Activated CD8-positive, alpha-beta memory T cell treated with anti-CD3 and anti-CD28 coated beads for 48 hours (primary cell): Measurements from ENCODE around the gene TMEM150B.

ENCODE experiments used
- DNase-seq, 3 experiments: peaks; one replicate each; pipeline ENCODE4 v3.0.0-alpha.2; 2020; ENCODE audit warnings: low read depth in 2 of 3, low spot score in 2 of 3

TMEM150B gene

DNA sequence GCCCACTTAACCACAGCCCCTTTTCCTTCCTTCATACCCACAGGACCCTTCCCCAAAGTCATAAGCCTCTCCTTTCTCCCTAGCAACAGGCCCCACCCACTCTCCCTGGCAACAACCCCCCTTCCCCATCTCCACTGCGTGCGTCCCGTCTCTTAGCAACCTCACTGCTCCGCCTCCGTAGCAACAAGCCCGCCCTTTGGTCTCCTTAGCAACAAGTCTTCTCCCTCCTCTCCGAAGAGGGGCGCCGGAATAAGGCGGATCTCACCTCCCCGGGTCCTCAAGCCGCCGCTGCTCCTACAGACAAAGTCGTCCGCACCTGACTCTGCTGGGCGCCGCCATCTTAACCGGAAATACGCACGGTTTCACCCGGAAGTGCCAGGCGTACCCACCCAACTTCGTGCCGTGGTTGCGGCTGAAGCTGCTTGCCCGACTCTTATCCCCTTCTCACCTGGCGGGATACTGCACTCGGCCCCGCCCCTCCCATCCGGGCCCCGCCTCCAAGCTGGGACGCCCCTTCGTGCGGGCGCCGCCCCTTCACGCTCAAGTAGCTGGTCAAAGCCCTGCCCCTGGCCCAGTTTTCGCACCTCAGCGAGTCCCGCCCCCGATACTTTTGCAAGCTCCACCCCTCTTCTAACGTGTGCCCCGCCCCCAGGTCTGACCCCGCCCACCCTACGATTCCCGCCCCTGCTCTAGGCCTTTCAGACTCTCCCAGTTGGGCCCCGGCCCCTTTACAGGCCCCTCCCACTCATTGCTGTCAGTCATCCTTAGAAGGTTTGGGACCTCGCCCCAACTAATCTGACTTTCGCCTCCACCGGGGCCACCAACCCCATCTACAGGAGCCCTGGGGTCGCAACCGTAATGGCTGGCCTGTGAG lies 45.1 kb downstream of the TMEM150B start, which contains the start of gene HSPBP1:
HSPBP1 (minus strand) TSS at position 341 of the 874 bp plus-strand sequence. CDS start 502 bp downstream, outside the sequence.
- DNase-seq: peak; percentile 93 to 95 (median 95)

DNA sequence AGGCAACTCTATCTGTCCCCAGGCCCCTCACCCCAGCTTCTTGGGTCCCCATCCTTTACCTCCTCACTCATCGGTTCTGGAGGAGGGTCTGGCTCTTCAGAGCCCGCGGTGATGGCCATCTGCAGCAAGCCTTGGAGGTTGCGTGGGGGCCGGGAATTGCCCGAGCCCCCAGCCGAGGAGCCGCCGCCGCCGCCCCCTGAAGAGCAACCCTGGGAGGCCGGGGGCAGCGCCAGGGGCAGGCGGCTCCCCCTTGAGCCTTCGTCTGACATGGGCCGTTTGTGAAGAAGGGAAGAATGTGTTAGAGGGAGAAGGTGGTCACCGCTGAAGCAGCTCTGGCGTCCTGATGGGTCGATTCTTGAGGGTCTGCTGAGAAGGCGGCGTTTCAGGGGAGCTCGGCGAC lies 45.8 kb downstream of the TMEM150B start:
- DNase-seq: no peak

DNA sequence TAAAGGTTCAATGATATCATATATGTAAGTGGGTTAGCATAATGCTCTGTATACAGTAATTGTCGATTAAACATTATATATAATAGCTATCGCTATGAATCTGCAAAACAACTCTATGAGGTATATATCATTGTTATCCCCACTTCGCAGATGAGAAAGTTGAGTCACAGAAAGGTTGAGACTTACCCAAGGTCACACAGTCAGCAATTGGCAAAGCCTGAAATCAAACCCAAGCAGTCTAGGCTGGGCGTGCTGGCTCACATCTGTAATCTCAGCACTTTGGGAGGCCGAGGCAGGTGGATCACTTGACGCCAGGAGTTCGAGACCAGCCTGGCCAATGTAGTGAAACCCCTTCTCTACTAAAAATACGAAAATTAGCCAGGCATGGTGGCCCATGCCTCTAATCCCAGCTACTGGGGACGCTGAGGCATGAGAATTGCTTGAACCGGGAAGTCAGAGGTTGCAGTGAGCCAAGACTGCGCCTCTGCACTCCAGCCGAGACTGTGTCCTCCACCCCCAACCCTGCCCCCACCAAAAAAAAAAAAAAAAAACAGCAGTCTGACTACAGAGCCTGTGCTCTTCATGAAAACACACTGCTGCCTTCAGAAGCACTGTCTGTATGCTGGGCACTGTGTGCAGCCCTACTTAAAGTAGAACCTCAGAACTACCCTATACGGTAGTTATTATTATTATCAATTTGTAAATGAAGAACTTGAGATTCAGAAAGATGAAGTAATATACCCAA lies 46.6 kb downstream of the TMEM150B start:
- DNase-seq: no peak

- no peak for DNase-seq
These were observed 47.6 kb downstream of the TMEM150B start for GRCh38 chr19:55277494-55277893.

DNA sequence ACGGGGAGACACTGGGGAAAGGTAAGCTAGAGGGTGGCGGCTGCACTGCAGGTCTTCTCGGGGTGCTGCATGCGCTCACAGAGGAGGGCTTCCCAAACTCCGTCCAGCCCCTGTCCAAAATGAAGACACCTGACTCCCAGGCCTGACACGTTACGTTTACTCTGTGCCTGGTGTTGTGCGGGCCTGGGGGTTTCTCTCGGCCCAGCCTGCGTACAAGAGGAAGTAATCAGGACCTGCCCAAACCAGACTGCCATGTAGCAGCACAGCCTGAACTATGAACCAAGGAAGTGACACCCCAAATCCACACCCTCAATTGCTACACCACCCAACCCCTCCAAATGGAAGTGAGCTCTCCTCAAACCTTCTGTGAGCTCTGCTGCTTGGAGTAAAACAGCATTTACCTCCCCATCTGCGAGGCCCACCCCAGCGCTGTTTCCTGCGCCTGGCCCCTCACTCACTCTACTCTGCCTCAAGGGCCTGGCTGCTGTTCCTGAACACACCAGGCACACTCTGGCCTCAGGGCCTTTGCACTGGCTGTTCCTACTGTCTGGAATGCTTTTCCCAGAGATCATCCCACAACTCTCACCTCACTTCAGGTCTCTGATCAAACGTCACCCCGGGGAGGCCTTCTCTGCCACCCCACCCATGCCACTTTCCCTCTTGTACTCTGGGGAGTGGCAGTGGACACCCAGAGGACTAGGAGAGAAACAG lies 48.3 kb downstream of the TMEM150B start:
- DNase-seq: no peak

- no peak for DNase-seq
These were observed 49.1 kb downstream of the TMEM150B start for GRCh38 chr19:55275851-55276719.

GRCh38 chr19:55273978-55274707 lies 51.0 kb downstream of the TMEM150B start:
- no peak for DNase-seq

DNA sequence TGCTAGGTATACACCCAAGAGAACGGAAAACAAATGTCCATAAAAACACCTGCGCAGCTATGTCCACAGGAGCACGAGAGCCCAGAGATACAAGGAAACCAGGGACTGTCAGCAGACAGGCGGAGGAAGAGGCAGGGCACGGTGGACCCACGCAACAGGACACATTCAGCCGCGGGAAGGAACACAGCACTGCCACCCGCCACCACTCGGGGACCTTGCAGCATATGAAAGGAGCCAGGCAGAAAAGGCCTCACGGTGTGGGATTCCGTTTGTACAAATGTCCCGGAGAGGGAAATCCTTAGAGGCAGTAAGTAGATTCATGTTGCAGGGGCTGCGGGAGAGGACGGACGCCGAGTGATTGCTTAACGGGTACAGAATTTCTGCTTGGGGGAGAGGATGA lies 53.0 kb downstream of the TMEM150B start:
- no peak for DNase-seq

DNA sequence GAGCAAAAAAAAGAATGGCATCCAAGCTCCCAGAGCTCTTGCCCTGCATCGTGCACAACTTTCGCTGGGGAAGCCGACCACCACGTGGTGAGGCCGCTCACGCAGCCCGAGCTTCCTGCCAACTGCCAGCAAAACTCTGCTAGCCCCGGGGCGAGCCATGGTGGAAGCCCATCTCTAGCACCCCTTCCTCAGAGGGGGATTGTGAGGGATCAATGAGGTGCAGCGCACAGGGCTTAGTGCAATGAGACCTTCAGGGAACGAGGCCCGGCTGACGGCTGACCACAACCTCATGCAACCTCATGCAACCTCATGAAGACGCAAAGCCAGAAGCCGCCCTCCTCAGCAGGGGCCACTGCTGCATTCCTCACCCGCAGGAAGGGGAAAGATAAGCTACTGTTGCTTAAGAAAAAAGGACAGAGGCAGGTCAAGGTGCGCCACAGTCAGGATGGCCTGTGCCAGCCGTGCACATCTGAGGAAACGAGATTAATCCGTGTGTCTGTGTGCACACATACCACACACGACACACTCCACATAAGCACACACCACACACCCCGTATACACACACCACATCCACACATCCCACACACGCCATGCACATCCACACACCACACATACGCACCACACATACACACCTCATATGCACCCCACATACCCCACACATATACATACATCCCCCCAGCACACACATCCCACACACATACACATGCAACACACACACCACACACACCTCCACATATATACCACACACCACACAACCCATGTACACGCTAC lies 54.8 kb downstream of the TMEM150B start:
- DNase-seq: no peak

DNA sequence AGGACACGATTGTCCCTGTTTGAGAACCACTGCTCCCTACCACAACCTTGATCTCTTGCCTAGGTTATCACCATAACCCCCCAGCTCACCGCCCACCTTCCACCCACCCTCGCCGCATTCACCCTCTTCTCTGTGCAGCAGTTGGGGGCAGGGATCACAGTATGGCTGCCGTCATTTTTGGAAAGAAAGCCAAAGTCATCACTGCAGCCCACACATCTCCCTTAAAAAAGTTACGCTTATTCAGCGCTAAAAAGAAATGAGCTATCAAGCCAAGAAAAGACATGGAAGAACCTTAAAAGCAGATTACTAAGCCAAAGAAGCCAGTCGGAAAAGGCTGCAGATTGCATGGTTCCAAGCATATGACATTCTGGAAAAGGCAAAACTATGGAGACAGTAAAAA lies 55.8 kb downstream of the TMEM150B start:
- DNase-seq: no peak

GRCh38 chr19:55266840-55267239 lies 58.3 kb downstream of the TMEM150B start:
- no peak for DNase-seq

DNA sequence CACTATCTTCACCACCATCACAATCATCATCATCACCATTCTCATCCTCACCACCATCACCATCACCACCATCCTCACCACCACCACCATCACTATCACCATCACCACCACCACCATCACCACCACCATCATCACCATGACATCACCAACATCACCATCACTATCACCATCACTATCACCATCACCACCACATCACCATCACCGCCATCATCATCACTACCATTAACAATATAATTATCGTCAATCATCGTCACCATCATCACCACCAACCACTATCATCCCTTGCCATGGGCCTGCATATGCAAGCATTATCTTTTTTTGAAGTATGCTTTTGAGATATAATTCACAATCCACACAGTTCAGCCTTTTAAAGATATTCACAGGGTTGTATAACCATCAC lies 58.7 kb downstream of the TMEM150B start:
- no peak for DNase-seq

- no peak for DNase-seq
These were observed 59.3 kb downstream of the TMEM150B start for GRCh38 chr19:55265723-55266386.

DNA sequence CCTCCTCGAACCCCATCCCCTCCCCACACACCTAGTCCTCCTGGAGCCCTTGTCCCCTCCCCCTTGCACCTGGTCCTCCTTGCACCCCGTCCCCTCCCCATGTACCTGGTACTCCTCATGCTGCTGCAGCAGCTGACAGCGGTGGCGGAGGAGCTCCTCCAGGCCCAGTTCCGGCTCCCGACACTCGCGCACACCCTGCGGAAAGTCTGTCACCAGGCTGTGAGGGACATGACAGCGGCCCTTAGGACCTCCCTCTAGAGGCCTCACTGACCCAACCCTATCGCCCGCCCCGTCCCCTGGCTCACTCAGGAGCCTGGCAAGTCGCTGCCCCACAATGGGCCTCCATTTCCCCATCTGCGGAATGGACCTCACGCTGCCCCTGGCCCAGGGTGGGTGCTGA lies 60.0 kb downstream of the TMEM150B start:
- no peak for DNase-seq

DNA sequence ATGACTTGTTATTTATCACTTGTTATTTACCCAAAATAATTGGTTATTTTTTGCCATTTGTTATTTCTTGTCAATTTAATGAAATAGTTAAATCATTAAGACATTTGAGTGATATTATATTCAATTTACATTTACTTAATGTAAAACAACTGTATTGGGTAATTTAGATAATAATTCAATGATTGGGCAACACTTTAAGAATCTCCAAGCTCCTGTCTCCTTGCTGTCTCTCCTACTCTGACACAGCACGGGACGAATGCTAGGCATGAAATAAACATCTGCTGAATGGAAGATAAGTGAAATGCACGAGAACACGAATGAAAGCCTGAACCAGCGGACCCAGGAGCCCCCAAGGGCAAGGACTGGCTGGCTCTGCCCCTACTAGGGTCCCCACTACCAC lies 60.6 kb downstream of the TMEM150B start:
- DNase-seq: no peak
